ENCODE data around the gene CRCP. TPM values are rescaled to one million over a fixed set of nuclear protein-coding genes. Genes with fewer than 3 reads are reported as not detected.
"Not testable (repeated sequence)": the region's sequence is repeated elsewhere in the genome, so short reads cannot be mapped to it uniquely, and the experiment has no call there.

The CRCP gene
- total and polyA plus RNA-seq, 2 experiments from 2014 or later = 36.1 to 43.4 TPM

DNA sequence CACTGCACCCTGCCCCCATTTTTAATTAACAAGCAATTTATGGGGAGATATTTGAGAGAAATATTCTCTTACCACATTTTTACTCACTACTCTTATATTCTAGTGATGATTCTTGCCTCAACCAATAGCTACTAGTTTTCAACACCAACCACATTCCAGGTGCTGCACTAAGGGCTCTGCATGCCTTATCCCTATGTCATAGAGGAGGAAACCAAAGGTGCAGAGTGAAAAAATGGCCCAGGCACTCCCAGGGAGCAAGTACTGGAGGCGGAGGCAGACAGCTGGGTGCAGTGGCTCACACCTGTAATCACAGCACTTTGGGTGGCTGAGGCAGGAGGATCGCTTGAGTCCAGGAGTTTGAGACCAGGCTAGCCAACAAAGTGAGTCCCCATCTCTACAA is 55.0 kb downstream of the CRCP start (continued):
- TF ChIP-seq EZH2phosphoT487 (IDR thresholded peaks at IDR 0.05; ENCODE audit: unreplicated experiment) = no peak
- no peak for TF ChIP-seq EZH2 (IDR thresholded peaks at IDR 0.05; ENCODE audit: low read depth, unreplicated experiment)
- no peak for TF ChIP-seq CREB1 (CRISPR knock-in tag; IDR thresholded peaks at IDR 0.05; ENCODE audit: low read depth)
- TF ChIP-seq, protein P1, sequence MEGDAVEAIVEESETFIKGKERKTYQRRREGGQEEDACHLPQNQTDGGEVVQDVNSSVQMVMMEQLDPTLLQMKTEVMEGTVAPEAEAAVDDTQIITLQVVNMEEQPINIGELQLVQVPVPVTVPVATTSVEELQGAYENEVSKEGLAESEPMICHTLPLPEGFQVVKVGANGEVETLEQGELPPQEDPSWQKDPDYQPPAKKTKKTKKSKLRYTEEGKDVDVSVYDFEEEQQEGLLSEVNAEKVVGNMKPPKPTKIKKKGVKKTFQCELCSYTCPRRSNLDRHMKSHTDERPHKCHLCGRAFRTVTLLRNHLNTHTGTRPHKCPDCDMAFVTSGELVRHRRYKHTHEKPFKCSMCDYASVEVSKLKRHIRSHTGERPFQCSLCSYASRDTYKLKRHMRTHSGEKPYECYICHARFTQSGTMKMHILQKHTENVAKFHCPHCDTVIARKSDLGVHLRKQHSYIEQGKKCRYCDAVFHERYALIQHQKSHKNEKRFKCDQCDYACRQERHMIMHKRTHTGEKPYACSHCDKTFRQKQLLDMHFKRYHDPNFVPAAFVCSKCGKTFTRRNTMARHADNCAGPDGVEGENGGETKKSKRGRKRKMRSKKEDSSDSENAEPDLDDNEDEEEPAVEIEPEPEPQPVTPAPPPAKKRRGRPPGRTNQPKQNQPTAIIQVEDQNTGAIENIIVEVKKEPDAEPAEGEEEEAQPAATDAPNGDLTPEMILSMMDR (conservative IDR thresholded peaks at IDR 0.05; ENCODE audit: low read depth in 2 of 2) = no peak
- TF ChIP-seq ZNF114 (CRISPR knock-in tag; IDR thresholded peaks at IDR 0.05) = no peak
- no peak for TF ChIP-seq NANOG (IDR thresholded peaks at IDR 0.05; ENCODE audit: borderline replicate concordance)
- TF ChIP-seq JUNB (IDR thresholded peaks at IDR 0.05; ENCODE audit: unreplicated experiment) = no peak

DNA sequence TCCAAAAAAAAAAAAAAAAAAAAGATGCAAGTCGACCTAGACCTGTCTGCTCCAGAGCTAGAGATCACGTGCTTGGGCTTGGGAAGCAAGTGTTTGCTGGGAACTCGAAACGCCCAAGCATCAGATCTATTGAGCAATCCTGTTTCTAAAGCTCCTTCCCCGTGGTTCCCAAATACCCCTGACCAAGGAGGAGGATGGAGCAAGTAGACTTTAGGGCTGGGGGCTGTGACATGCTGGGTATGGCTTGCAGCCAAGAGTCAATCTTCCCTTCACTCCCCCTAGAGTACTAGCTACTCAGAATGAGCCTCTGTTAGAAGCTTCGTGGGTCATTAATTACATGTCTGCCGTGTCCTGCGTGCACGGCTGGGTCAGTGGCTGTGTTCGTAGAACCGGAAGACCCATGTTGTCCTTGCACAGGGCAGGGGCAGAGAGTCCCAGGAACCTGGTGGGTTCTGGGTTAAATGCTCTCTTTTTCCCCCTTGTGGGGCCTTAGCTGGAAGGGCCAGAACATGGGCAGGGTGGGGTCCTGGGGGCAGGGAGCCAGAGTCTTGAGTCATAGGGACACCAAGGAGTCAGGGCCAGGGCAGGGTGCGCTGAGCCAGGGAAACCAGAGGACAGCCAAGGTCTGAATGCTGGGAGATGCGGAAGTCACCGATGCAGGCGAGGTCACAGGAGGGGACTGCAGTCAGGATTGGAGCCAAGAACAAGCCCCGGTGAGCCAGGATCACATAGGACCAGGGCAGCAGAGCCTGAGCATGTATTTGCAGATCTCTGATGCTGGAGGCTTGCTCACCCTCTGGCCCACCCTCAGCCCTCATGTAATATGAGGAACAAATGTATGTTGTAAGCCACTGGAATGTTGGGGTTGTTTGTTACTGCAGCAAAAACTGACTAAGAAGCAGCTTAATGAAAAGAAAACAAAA is 55.9 kb downstream of the CRCP start:
- Histone ChIP-seq H3K9me2 (ENCODE audit: insufficient read depth) (no peaks in the 10 kb centered on the region), H3K36me3 (ENCODE audit: insufficient read depth) (no peaks in the 10 kb centered on the region), H3K27me3 (ENCODE audit: insufficient read depth) (no peaks in the 10 kb centered on the region), H3K79me2 (replicated peaks; ENCODE audit: insufficient read depth) (no peaks in the 10 kb centered on the region), H4K20me1 (replicated peaks; ENCODE audit: insufficient read depth) (no peaks in the 10 kb centered on the region), H2AFZ (no peak overlapping the region; the same call in 1 of the 2 replicates), H3K4me1 (ENCODE audit: insufficient read depth) (no peaks in the 10 kb centered on the region), H3K4me2 (no peak overlapping the region), H3F3A (replicated peaks; ENCODE audit: low read depth) (no peaks in the 10 kb centered on the region), H3K4me3 (no peak overlapping the region), H3K27ac (ENCODE audit: low read depth) (no peak overlapping the region)
- no peak for DNase-seq (ENCODE audit: low spot score)
- ATAC-seq = 0 out of 3 replicates have a peak, but pooled peaks have one; percentile 28
- H3K27me3 Mint-ChIP-seq (ENCODE audit: insufficient read depth, low read depth, poor library complexity) = peaks cover 1% of the 10 kb centered on the region
- H3K27ac Mint-ChIP-seq = peak overlapping the region; percentile 41; the same call in 1 of the 2 replicates
- no peak for TF ChIP-seq ZNF114 (CRISPR knock-in tag; IDR thresholded peaks at IDR 0.05)
- no peak for TF ChIP-seq ZNF331 (CRISPR knock-in tag; IDR thresholded peaks at IDR 0.05; ENCODE audit: low read depth)
- no peaks in the 10 kb centered on the region for H3K9me3 Mint-ChIP-seq
- H3K4me3 Mint-ChIP-seq = no peak overlapping the region
- no peaks in the 10 kb centered on the region for H3K36me3 Mint-ChIP-seq (ENCODE audit: low read depth)
- 0 out of 3 replicates have a peak, but pooled peaks cover 4% of the 10 kb centered on the region for H3K4me1 Mint-ChIP-seq

DNA sequence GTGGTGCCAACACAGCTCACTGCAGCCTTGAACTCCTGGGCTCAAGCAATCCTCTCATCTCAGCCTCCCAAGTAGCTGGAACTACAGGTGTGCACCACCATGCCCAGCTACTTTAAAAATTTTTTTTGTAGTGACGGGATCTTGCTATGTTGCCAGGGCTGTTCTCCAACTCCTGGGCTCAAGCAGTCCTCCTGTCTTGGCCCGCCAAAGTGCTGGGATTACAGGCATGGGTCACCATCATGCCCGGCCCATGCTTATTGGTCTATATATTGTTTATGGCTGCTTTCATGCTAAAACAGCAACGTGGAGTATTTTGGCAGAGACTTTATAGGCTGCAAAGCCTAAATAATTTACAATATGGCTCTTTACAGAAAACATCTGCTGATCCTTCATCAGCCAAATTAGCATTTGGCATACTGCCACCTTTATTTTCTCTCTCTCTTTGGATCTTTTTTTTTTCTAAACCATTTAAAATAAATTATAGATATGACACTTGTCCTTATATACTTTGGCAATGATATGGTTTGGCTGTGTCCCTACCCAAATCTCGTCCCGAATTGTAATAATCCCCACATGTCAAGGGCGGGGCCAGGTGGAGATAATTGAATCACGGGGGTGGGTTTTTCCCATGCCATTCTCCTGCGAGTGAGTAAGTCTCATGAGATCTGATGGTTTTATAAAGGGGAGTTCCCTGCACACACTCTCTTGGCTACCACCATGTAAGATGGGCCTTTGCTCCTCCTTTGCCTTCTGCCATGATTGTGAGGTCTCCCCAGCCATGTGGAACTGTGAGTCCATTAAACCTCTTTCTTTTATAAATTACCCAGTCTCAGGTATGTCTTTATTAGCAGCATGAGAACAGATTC is 58.1 kb downstream of the CRCP start:
- H3K4me1 Mint-ChIP-seq; H4K20me1 ChIP-seq (replicated peaks; ENCODE audit: insufficient read depth); H3K36me3 Mint-ChIP-seq (ENCODE audit: low read depth); H3F3A ChIP-seq (replicated peaks; ENCODE audit: low read depth); DNase-seq (ENCODE audit: low spot score); H3K4me3 ChIP-seq; H3K27ac ChIP-seq (ENCODE audit: low read depth); H3K27ac Mint-ChIP-seq; H2AFZ ChIP-seq; H3K36me3 ChIP-seq (ENCODE audit: insufficient read depth); H3K4me3 Mint-ChIP-seq; H3K79me2 ChIP-seq (replicated peaks; ENCODE audit: insufficient read depth); H3K9me2 ChIP-seq (ENCODE audit: insufficient read depth); H3K9me3 Mint-ChIP-seq; H3K27me3 Mint-ChIP-seq (ENCODE audit: insufficient read depth, low read depth, poor library complexity); H3K27me3 ChIP-seq (ENCODE audit: insufficient read depth); ATAC-seq; H3K4me2 ChIP-seq; H3K4me1 ChIP-seq (ENCODE audit: insufficient read depth): not testable (repeated sequence)
